ENCODE data around the gene IFT20.

GRCh38 chr17:28341516-28341915 is 6.2 kb upstream of the IFT20 start:
- TF ChIP-seq, protein P1, sequence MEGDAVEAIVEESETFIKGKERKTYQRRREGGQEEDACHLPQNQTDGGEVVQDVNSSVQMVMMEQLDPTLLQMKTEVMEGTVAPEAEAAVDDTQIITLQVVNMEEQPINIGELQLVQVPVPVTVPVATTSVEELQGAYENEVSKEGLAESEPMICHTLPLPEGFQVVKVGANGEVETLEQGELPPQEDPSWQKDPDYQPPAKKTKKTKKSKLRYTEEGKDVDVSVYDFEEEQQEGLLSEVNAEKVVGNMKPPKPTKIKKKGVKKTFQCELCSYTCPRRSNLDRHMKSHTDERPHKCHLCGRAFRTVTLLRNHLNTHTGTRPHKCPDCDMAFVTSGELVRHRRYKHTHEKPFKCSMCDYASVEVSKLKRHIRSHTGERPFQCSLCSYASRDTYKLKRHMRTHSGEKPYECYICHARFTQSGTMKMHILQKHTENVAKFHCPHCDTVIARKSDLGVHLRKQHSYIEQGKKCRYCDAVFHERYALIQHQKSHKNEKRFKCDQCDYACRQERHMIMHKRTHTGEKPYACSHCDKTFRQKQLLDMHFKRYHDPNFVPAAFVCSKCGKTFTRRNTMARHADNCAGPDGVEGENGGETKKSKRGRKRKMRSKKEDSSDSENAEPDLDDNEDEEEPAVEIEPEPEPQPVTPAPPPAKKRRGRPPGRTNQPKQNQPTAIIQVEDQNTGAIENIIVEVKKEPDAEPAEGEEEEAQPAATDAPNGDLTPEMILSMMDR (IDR thresholded peaks at IDR 0.05): no peak
- TF ChIP-seq EP300 (IDR thresholded peaks at IDR 0.05; ENCODE audit: low read depth) (no peak), POLR2AphosphoS5 (IDR thresholded peaks at IDR 0.05) (no peak)
